Gastrocnemius medialis (tissue), 4 donors: ENCODE results near the gene IFNA7.

Experiments used
- POLR2A ChIP-seq, 2 donors: fragments of 450-650 bp; IDR thresholded peaks; one replicate each; pipeline ENCODE4 v1.6.1; 2017; ENCODE audit warnings: antibody characterized with exemption in 2 of 2, mild to moderate bottlenecking in 2 of 2, moderate library complexity in 2 of 2
- TF ChIP-seq, protein P1 (sequence below), 5 experiments: fragments of 450-650 bp in 3 of 5; fragments of 200-600 bp in 2 of 5; sonication (generic) in 2 of 5; IDR thresholded peaks in 4 of 5; conservative IDR thresholded peaks in 1 of 5; 1 replicate in 4 of 5; 2 replicates in 1 of 5; pipeline ENCODE4 v1.5.1; 2016 to 2019; ENCODE audit warnings: antibody characterized with exemption in 5 of 5, mild to moderate bottlenecking in 3 of 5, moderate library complexity in 3 of 5

- TF ChIP-seq, protein P1, sequence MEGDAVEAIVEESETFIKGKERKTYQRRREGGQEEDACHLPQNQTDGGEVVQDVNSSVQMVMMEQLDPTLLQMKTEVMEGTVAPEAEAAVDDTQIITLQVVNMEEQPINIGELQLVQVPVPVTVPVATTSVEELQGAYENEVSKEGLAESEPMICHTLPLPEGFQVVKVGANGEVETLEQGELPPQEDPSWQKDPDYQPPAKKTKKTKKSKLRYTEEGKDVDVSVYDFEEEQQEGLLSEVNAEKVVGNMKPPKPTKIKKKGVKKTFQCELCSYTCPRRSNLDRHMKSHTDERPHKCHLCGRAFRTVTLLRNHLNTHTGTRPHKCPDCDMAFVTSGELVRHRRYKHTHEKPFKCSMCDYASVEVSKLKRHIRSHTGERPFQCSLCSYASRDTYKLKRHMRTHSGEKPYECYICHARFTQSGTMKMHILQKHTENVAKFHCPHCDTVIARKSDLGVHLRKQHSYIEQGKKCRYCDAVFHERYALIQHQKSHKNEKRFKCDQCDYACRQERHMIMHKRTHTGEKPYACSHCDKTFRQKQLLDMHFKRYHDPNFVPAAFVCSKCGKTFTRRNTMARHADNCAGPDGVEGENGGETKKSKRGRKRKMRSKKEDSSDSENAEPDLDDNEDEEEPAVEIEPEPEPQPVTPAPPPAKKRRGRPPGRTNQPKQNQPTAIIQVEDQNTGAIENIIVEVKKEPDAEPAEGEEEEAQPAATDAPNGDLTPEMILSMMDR (IDR thresholded peaks at IDR 0.05 in 4 of 5, conservative IDR thresholded peaks at IDR 0.05 in 1 of 5): no peak
- TF ChIP-seq POLR2A (IDR thresholded peaks at IDR 0.05): no peak
Measured at GRCh38 chr9:21153336-21154017, 48.5 kb downstream of the IFNA7 start.
